Measurements from ENCODE around the gene KIF3A.

DNA sequence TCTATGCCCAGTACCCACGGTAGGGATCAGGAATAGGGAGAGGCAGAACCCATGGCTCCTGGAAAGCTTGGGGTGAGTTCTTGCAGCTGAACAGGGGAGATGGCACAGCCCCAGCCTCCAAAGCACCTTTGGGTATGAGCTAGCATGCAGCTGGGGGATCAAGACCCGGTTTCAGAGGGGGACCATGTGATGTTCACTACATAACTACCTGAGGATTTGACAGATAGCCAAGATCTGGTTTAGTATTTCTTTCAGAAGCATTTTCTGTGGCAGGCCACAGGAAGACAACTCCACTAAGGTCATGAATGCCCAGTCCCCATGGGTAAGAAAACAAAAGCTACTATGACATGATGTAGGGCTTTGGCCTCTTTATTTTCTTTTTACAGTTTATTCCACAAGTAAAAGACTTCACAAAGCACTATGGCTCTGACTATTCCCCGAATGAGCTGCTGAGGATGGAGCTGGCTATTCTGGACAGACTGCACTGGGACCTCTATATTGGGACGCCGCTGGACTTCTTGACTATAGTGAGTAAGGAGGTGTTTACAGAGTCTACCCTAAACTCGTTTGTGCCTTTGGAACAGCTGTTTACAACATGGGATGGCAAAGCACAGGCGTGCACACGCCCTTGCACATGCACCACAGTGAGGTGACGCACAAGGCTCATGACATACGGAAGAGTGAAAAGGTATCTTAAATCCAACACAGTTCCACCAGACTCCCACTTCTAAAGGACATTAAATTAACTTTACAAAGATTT lies 13.3 kb upstream of the KIF3A start:
- TF ChIP-seq, protein P1, sequence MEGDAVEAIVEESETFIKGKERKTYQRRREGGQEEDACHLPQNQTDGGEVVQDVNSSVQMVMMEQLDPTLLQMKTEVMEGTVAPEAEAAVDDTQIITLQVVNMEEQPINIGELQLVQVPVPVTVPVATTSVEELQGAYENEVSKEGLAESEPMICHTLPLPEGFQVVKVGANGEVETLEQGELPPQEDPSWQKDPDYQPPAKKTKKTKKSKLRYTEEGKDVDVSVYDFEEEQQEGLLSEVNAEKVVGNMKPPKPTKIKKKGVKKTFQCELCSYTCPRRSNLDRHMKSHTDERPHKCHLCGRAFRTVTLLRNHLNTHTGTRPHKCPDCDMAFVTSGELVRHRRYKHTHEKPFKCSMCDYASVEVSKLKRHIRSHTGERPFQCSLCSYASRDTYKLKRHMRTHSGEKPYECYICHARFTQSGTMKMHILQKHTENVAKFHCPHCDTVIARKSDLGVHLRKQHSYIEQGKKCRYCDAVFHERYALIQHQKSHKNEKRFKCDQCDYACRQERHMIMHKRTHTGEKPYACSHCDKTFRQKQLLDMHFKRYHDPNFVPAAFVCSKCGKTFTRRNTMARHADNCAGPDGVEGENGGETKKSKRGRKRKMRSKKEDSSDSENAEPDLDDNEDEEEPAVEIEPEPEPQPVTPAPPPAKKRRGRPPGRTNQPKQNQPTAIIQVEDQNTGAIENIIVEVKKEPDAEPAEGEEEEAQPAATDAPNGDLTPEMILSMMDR (IDR thresholded peaks at IDR 0.05) = no peak
- TF ChIP-seq POLR2A (IDR thresholded peaks at IDR 0.05) = no peak
